Fibroblast of skin of left quadriceps (primary cell): Measurements from ENCODE around the gene LATS2.
"Not testable (repeated sequence)": the region's sequence is repeated elsewhere in the genome, so short reads cannot be mapped to it uniquely, and the experiment has no call there.

Experiments used
- DNase-seq, 2 experiments: peaks; one replicate each; pipeline ENCODE4 v3.0.0-alpha.2; 2013; ENCODE audit warnings: low read depth in 2 of 2

LATS2 gene

GRCh38 chr13:21075379-21076249, 14.2 kb upstream of the LATS2 start:
- no peak for DNase-seq

DNA sequence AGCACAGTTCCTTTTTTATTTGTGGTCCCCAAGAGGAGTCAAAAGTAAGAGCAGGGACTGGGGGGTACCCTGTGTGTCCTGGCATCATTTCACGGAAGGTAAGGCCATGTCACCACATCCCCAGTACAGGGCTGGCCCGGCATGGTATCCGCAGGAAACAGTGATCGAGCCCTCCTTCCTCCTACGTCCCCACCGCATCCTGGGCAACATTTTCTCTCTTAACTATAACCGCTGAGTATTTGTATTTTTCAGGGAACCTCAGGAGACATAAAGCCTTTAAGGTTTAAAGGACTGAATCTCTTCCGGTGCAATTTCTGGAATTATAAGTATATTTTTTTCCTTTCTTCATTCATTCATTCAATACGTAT, 13.6 kb upstream of the LATS2 start:
- DNase-seq = no peak

DNA sequence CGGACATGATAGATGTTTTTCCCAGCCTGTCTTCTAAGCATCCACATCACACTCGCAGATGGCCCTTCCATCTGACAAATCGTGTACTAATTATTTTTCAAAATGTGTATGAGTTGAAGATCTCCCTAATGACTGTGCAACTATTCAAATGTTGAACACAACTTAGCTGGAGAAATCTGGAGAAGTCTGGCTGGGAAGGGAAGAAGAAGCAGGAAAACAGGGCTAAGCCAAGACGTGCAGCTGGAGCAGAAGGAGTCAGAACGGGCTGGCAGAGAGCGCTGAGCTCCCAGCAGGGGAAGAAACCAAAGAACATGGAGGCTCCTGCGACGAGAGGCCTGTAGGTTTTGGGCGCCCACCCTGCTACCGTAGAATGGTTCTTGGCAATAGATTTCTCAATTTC, 13.2 kb upstream of the LATS2 start:
- DNase-seq = no peak

DNA sequence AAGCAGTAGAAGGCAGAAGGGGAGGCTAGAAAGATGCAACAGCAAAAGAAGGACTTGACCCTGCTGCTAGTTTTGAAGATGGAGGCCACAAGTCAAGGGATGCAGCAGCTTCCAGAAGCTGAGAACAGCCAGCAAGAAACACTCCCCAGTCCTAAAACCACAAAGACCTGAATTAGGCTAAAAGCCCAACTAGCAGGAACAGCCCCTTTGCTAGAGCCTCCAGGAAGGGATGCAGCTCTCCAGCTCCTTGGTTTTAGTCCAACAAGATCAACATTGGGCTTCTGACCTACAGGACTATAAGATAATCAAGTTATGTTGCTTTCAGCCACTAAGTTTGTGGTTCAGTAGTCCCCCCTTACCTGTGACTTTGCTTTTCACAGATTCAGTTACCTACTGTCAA, 10.5 kb upstream of the LATS2 start:
- DNase-seq = no peak

GRCh38 chr13:21071015-21071414, 9.6 kb upstream of the LATS2 start:
- no peak for DNase-seq

- peak; percentile 98 for DNase-seq
Measured at GRCh38 chr13:21069561-21070004, 8.2 kb upstream of the LATS2 start.

- no peak for DNase-seq
Measured at GRCh38 chr13:21067848-21068247, 6.5 kb upstream of the LATS2 start.

- no peak for DNase-seq
Measured at GRCh38 chr13:21066946-21067345, 5.6 kb upstream of the LATS2 start.

- no peak for DNase-seq
Measured at GRCh38 chr13:21065686-21066085, 4.3 kb upstream of the LATS2 start.

GRCh38 chr13:21063031-21063430, 1.6 kb upstream of the LATS2 start:
- DNase-seq = no peak

- DNase-seq = no peak
Measured at GRCh38 chr13:21060338-21061028, 903 bp downstream of the LATS2 start.

DNA sequence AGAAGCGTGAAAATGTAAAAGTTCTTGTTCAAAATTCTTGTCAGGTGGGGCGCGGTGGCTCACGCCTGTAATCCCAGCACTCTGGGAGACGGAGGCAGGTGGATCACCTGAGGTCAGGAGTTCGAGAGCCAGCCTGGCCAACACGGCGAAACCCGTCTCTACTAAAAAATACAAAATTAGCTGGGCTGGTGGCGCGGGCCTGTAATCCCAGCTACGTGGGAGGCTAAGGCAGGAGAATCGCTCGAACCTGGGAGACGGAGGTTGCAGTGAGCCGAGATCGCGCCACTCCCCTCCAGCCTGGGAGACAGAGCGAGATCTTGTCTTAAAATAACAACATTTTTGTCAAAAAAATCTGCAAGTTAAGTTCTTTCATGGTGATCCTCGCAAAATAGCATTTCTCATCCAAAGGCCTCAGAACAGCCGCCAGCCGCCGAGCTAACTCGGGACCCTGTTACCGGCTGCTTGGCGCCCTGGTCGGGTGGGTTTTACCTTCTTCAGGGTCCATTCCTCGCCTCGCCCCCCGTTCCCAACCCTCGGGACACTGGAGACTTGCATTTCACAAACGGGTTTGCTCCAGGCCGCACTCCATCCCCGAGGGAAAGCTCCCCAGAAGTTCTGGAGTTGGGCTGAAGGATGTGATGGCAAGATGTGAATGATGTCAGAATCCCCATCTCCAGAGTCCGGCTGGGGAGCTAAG, 1.6 kb downstream of the LATS2 start:
- no peak for DNase-seq

- no peak for DNase-seq
Measured at GRCh38 chr13:21058361-21058760, 3.0 kb downstream of the LATS2 start.

DNA sequence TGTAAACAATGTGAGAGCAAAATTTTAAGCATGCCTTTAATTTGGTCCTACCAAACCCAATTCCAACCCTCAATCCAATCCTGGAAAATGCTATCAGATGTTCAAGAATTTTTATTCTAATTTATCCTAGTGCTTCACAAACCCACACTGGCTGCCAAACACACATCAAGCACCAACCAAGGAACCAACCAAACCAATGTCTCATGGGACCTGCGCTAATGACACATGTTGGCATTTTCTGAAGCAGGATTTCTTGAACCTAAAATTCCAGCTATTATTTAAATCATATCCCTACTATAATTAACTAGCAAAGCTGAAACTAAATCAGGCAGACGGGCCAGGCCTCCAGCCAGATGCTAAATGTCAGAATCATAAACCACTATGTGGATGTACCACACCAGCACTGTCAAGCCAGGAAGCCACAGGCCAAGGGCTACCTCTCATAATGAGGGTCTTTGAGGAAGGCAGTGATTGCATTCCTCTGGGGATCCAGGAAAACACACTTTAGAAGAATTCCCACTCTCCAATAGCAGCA, 5.8 kb downstream of the LATS2 start:
- no peak for DNase-seq

DNA sequence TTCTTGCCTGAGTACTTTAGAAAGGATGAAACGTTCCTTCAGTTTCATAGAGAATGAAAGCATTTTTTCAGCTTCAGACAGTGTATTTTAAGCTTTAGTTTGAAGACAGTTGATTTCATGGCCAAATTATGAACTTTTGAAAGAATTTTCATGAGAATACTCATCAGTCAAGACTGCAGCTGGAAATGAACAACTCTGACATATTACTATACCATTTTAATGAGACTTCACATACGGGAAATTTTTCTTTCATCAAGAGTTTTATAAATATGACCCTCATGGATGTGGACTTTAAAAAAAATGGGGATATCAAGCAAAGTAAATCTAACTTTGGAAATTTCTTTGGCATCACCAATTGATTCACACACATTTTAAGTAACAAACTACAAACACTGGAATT, 6.4 kb downstream of the LATS2 start:
- DNase-seq = no peak

GRCh38 chr13:21054313-21054712, 7.1 kb downstream of the LATS2 start:
- DNase-seq = no peak

DNA sequence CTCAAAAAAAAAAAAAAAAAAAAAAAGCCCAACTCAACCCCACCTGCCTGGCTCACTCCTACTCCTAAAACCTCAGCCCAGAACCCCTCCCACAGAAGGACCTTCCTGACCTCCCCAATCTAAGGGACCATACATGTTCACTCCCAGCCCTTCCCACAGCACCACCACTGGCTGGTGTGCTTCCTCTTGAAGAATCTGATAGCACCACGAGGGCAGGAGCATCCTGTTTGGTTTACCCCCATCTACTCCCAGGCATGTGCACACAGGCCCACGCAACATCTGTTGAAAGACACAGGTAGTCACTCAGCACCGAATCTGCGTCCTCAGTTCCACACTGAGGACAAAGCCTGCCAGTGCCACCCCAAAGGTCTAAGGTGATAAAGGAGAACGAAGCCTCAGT, 8.2 kb downstream of the LATS2 start:
- DNase-seq = no peak

GRCh38 chr13:21051675-21052074, 9.7 kb downstream of the LATS2 start:
- DNase-seq = no peak

DNA sequence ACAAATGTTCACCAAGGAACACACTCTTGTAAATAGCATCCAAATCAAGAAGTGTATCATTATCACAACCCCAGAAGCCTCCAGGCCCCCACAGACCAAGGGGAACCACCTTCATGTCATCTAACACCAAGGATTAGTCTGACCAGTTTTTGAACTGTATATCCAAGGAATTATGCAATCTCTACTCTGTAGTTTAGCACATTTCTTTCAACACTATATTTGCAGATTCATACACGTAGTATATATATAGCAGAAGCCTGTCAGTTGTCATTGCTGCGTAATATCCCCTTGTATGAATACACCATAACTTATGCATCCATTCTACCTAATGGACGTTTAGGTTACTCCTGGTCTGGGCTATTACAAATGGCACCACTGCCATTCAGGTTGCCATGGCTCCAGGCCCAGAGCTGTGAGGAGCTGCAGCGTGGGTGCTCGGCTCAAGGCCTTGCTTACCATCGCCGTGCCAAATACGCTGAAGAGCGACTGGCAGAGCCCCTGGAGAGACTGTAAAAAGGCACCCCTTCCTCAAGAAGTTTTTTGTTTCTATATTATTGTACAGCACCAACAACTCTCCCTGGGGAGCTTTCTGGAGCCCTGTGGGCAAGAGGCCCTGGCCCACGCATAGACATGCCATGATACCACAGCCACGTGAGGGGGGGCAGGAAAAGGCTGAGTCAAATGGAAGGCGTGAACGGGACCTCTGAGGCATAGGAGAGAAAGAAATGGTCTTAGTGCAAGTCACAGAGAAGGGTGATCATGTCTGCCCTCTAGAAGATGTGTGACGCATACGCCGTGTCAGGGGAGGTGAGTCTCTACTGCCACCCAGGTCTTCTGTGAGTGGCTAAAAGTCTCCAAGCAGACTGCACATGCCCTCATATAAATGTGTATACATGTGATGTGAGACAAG, 10.8 kb downstream of the LATS2 start:
- DNase-seq = no peak

GRCh38 chr13:21049731-21050130, 11.7 kb downstream of the LATS2 start:
- DNase-seq = not testable (repeated sequence)
